NOMO-1 treated with dmso at 0.1 percent for 144 hours (cell line): ENCODE results near the gene CLEC5A.
"Not testable (repeated sequence)": the region's sequence is repeated elsewhere in the genome, so short reads cannot be mapped to it uniquely, and the experiment has no call there.

ENCODE experiments used
- DNase-seq: peaks from one replicate; lab custom pipeline; 2025; ENCODE audit not compliant: unreplicated experiment; lab: John Stamatoyannopoulos, UW

The CLEC5A gene

GRCh38 chr7:141946796-141947195, at the start of gene CLEC5A:
Gene CLEC5A, minus strand, starts transcription at chr7:141946974. Its CDS starts 682 bp downstream, at chr7:141946292.
- DNase-seq = no peak

GRCh38 chr7:141993354-141993753, 46.6 kb upstream of the CLEC5A start:
- DNase-seq = no peak

DNA sequence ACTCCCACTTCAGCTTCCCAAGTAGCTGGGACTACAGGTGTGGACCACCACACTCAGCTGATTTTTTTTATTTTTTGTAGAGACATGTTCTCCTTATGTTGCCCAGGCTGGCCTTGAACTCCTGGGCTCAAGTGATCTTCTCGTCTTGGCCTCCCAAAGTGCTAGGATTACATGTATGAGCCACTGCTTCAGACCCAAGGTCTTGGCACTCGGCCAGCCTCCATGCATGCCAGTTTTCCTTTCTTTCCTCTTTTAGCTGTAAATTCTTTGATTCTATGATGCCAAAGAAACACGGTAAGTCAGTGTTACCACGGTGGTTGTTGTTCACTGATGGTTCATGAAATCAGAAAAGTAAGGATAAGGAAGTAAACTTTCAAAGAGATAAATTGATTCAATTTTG, 45.9 kb upstream of the CLEC5A start:
- no peak for DNase-seq

GRCh38 chr7:141992156-141992555, 45.4 kb upstream of the CLEC5A start:
- peak; percentile 31 for DNase-seq

- no peak for DNase-seq
These were observed 44.4 kb upstream of the CLEC5A start for GRCh38 chr7:141991140-141991539.

DNA sequence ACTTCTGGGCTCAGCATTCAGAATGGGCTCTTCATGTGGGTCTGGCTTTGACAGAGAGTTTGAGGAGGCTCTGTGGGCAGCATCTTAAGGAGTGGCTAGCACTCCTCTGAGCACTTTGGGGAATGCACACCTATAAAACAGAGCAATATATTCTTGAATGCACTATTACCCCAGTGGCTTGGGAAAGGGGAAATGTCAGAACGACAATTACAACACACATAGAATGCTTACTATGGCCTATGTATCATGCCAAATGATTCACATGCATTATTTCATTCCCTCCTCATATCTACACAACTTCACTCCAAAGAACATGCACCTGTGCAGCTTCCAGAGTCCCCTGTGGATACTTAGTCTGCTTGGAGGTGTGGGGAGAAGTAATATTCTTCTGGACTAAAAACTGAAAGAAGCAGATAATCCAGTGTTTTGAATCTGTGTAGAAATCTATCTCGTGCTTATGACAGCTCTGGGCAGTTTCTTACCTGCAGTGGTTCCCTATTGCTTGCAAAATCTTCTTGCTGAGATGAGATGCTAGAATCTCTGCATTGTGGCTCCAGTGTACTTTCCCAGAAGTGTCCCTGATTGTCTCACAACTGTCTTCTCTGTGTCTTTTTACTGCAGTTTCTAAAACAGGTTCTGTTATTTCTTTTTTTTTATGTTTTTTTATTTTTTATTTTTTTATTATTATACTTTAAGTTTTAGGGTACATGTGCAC, 43.4 kb upstream of the CLEC5A start:
- no peak for DNase-seq

DNA sequence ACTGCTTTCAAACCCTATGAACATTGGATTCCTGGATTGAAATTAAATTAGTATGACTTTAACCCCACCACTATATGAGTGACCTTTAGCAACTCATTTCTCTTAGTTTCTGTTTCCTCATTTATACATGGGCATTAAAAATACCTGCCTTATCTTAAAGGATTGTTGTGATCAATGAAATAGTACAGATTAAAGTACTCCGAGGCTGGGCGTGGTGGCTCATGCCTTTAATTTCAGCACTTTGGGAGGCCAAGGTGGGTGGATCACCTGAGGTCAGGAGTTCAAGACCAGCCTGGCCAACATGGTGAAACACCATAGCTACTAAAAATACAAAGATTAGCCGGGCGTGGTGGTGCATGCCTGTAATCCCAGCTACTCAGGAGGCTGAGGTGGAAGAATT, 41.0 kb upstream of the CLEC5A start:
- not testable (repeated sequence) for DNase-seq

DNA sequence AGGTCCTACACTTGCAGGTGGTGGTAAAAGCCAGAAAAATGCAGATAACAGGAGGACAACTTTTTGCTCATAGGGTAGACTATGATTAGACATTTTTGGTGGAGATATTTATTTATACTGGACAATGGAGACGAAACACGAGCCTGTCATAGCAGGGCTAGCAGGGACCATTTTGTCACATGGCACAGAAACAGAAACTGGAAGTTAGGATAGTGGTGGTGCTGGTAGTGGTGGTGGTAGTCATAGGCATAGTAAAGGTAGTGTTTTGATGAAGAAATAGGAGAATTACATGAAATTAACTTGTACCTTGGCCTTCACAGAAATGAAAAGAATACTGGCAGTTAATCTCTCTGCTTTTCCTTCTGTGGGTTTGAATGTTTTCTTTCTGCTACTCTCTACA, 40.1 kb upstream of the CLEC5A start:
- no peak for DNase-seq

DNA sequence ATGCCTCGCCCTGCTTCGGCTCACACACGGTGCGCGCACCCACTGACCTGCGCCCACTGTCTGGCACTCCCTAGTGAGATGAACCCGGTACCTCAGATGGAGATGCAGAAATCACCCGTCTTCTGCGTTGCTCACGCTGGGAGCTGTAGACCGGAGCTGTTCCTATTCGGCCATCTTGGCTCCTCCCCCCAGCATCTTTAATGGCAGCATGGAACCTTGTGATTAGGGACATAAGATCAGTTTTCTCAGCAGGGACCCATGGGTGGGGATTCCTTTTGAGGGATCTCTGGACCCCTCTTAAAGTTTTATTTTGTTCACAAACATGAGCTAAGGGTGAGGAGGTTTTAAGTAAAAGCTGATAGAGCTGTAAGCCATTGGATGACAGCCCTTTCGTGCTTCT, 39.2 kb upstream of the CLEC5A start:
- DNase-seq = not testable (repeated sequence)

DNA sequence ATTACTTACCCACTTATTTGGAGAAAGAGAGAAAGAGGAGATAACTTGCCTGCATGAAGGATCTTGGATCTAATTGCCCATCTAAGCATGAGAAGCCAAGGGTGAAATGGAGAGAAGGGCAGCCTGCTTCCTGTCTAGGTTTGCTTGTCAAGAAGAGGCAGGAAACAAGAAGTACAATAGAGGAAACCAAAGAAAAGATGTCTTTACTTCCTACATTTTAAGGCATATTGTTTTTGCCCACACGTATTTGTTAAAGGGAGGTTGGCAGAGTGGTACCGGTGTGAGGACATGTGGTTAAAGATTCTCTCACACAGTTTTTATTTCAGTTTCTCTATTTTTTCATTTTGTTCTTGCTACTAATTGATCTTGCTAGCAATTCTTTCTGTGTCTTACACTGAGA, 32.8 kb upstream of the CLEC5A start:
- DNase-seq = no peak

- no peak for DNase-seq
These were observed 31.6 kb upstream of the CLEC5A start for GRCh38 chr7:141978351-141978750.

DNA sequence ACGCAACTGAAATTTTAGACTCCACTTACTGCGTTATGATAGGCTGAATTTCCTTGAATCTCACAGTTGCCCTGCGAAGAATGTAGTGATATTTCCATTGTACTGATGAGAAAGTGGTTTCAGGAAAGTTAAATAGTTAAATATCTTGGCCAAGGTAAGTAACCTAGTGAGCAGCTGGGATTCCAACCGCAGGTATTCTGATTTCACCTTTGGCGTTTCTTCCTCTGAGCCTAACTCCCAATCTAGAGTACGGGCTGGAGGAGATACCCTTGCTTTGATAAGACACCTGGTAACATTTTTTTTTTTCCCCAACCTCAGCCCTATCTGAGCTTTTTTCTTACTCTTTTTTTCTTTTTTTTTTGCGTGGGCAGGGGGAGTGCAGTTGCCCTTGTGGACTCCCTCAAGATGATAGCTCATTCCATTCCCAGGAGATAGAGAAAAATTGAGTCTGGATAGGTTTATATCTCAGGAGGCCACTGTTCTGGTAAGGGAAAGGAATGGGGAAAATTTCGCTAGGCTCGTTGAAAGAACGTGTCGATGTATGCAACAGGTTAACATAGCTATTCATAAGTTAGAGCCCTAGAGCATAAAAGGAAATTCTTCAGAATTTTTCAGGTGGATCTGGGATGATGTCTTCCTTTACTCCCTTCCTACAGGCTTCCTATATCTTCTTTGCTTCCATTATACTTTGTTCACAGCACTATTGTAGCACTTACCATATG, 29.9 kb upstream of the CLEC5A start:
- no peak for DNase-seq

DNA sequence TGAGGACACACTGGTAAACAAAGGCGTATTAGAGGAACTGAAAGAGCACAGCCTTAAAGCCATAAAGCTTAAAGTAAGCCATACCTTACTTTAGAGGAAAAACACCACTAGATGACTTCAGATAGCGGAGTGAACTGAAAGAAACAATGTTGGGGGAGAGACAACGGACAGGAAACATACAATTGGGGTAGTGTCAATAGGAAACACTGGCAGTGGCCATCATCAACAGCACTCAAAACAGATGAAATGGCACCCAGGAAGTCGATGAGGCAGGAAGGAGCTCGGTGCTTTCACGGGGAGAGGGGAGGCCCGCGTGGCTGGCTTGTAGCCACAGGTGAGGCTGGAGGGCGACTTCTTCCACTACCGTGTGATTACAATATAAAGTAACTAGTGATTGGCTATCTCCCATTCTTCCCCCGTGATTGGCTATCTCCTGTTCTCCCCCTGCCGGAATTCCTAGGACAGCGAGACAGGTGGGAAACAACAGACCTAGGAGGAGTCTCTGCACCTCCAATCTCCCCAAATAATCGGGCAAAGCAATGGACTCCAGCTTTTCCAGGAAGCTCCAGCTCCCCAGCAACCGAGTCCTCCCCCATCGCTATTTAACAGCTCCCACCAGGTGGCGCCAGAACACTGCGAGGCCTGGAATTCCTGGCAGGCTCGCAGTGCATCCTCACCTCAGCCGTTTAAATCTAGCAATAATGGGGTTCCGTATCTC, 29.2 kb upstream of the CLEC5A start:
- peak; percentile 34 for DNase-seq

DNA sequence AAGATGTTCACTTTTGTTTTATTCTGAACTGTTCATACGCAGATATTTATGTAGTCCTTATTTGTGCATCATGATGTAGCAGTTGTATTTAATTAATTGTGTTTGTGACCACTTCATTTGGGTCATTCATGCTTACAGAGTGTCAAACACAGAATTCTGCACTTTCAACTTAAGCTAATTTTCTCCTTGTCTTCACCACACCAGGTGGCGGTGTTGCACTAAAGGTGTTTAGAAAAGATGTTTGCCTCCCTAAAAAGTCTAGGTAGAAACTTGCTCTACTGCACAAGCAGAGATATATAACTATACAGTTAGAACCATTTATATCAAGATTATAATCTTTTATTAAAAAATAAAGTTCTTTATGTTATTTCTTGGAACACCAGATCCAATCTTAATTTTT, 28.1 kb upstream of the CLEC5A start:
- no peak for DNase-seq

GRCh38 chr7:141973673-141974072, 26.9 kb upstream of the CLEC5A start, which contains the start of gene TAS2R38:
Gene TAS2R38, minus strand, starts transcription at chr7:141973773. Its CDS starts 84 bp downstream, at chr7:141973689.
- DNase-seq = no peak

GRCh38 chr7:141960687-141961422, 14.1 kb upstream of the CLEC5A start:
- DNase-seq = peak; percentile 55

- peak; percentile 49 for DNase-seq
These were observed 9.3 kb upstream of the CLEC5A start for GRCh38 chr7:141956084-141956483.

- no peak for DNase-seq
These were observed 7.6 kb upstream of the CLEC5A start for GRCh38 chr7:141954334-141954733.

- no peak for DNase-seq
These were observed 5.7 kb upstream of the CLEC5A start for GRCh38 chr7:141952461-141952860.

GRCh38 chr7:141950806-141951205, 4.0 kb upstream of the CLEC5A start:
- DNase-seq = no peak

DNA sequence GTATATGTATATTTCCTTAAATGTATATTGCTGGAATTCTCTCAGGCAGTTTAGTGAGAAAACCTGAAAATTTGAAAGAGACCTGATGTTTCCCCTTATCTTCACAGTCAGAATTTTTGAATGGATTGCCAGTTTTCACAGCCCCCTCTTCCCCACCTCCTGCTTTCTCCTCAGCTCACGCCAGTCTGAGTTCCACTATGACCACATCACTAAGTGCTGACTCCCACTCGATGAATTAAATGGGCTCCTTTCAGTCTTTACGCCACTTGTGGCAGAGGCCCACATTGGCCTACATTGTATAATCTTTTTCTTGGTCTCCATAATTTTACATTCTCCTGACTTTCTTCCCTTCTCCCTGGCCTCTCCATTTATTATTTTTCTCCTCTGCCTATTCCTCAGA, 3.1 kb upstream of the CLEC5A start:
- no peak for DNase-seq
